Lung (tissue), 12 donors: Measurements from ENCODE around the gene VASH2. TPM values are rescaled to one million over a fixed set of nuclear protein-coding genes. Genes with fewer than 3 reads are reported as not detected.

Experiments
- ATAC-seq: fragments of 200-7000 bp; cut with Tn5 transposase; one replicate; pipeline ENCODE4 v1.9.1; 2020; ENCODE audit warnings: moderate number of reproducible peaks; ENCODE audit not compliant: insufficient read depth, low FRiP score
- DNase-seq, 3 donors: peaks; one replicate each; pipeline ENCODE4 v3.0.0-alpha.2; 2013 to 2017
- H3K27ac ChIP-seq, 2 donors: one replicate each; pipeline ENCODE4 v1.5.1; 2013; ENCODE audit warnings: mild to moderate bottlenecking in 2 of 2, moderate library complexity in 2 of 2, control low read depth in 1 of 2, inconsistent platforms in 1 of 2, low read depth in 1 of 2, low read length in 1 of 2
- H3K27me3 ChIP-seq, 3 donors: one replicate each; pipeline ENCODE4 v1.5.1; 2013; ENCODE audit warnings: low read length in 2 of 3; ENCODE audit not compliant: control insufficient read depth in 3 of 3, insufficient read depth in 3 of 3
- H3K36me3 ChIP-seq, 4 donors: one replicate each; pipeline ENCODE4 v1.5.1; 2013; ENCODE audit warnings: low read length in 4 of 4, mild to moderate bottlenecking in 1 of 4, moderate library complexity in 1 of 4; ENCODE audit not compliant: control insufficient read depth in 4 of 4, insufficient read depth in 4 of 4
- H3K4me1 ChIP-seq, 5 donors: one replicate each; pipeline ENCODE4 v1.5.1; 2013; ENCODE audit warnings: low read length in 5 of 5, mild to moderate bottlenecking in 2 of 5, moderate library complexity in 1 of 5; ENCODE audit not compliant: control insufficient read depth in 5 of 5, insufficient read depth in 5 of 5
- H3K4me3 ChIP-seq: one replicate; pipeline ENCODE4 v1.5.1; 2013; ENCODE audit warnings: mild to moderate bottlenecking, control low read depth, moderate library complexity
- H3K9ac ChIP-seq, 2 donors: one replicate each; pipeline ENCODE4 v1.5.1; 2013; ENCODE audit warnings: low read length in 2 of 2, control low read depth in 1 of 2; ENCODE audit not compliant: insufficient read depth in 1 of 2
- H3K9me3 ChIP-seq, 4 donors: one replicate each; pipeline ENCODE4 v1.5.1; 2013; ENCODE audit warnings: low read length in 3 of 4, mild to moderate bottlenecking in 1 of 4, moderate library complexity in 1 of 4; ENCODE audit not compliant: control insufficient read depth in 4 of 4, insufficient read depth in 3 of 4
- WGBS, 2 donors: extraction: QIAGEN DNeasy Blood & Tissue Kit; methylation state at CpG; one replicate each; pipeline ENCODE4 v1.1.7; 2013; 5-methylcytosine and 5-hydroxymethylcytosine counted together
- polyA plus RNA-seq, 2 donors: library from polyadenylated mRNA; stranded (reverse); fragments of 200-250 nt; gene quantifications; one replicate each; pipeline ENCODE4 v1.2.1, GENCODE V29; 2013
- total RNA-seq, 2 donors: library from RNA; depleted of rRNA in 1 of 2; stranded (reverse); fragments of >200 nt in 1 of 2; gene quantifications; one replicate each; pipeline ENCODE4 v1.2.1, GENCODE V29; 2014 to 2021
- TF ChIP-seq, protein P1 (sequence below): IDR thresholded peaks from 2 replicates; pipeline ENCODE4 v1.5.1; 2012; ENCODE audit warnings: mild to moderate bottlenecking; ENCODE audit errors: control extremely low read depth, extremely low read depth
- donor health status: control.
- donor health status: control.
- donor health status: Bipolar disorder and iron deficiency.
- donor health status: healthy.
- donor health status: DM: yes; HTN: yes; CAD: no.

Gene VASH2
- total and polyA plus RNA-seq, 4 donors: 0.26 to 11.0 (median 1.1) TPM

GRCh38 chr1:212945056-212945455 is 5.3 kb upstream of the VASH2 start:
- H3K9ac ChIP-seq: no peak overlapping the region
- TF ChIP-seq, protein P1, sequence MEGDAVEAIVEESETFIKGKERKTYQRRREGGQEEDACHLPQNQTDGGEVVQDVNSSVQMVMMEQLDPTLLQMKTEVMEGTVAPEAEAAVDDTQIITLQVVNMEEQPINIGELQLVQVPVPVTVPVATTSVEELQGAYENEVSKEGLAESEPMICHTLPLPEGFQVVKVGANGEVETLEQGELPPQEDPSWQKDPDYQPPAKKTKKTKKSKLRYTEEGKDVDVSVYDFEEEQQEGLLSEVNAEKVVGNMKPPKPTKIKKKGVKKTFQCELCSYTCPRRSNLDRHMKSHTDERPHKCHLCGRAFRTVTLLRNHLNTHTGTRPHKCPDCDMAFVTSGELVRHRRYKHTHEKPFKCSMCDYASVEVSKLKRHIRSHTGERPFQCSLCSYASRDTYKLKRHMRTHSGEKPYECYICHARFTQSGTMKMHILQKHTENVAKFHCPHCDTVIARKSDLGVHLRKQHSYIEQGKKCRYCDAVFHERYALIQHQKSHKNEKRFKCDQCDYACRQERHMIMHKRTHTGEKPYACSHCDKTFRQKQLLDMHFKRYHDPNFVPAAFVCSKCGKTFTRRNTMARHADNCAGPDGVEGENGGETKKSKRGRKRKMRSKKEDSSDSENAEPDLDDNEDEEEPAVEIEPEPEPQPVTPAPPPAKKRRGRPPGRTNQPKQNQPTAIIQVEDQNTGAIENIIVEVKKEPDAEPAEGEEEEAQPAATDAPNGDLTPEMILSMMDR: no peak
- no peak overlapping the region for H3K4me3 ChIP-seq
- H3K9me3 ChIP-seq: peaks cover 0 to 1% (median under 1%) of the 10 kb centered on the region in 4 donors
- no peak overlapping the region for H3K27ac ChIP-seq
- no peaks in the 10 kb centered on the region for H3K27me3 ChIP-seq
- ATAC-seq (no peak), DNase-seq (no peak)
- WGBS, 2 donors: 84 to 90% methylated on average over 2 of the region's 2 CpGs
- H3K36me3 ChIP-seq: no peaks in the 10 kb centered on the region
- peaks cover 0 to 4% (median 0%) of the 10 kb centered on the region in 5 donors for H3K4me1 ChIP-seq

- no peak for DNase-seq
- H3K36me3 ChIP-seq: no peaks in the 10 kb centered on the region
- no peaks in the 10 kb centered on the region for H3K27me3 ChIP-seq
- H3K9ac ChIP-seq: no peak overlapping the region
- no peak overlapping the region for H3K4me3 ChIP-seq
- peaks cover 0 to 5% (median 0%) of the 10 kb centered on the region in 5 donors for H3K4me1 ChIP-seq
- no peak overlapping the region for H3K27ac ChIP-seq
- H3K9me3 ChIP-seq: peaks cover 0 to 1% (median 0%) of the 10 kb centered on the region in 4 donors
- TF ChIP-seq, protein P1: no peak
- no peak for ATAC-seq
- 91 to 93% methylated on average over 4 of the region's 4 CpGs for WGBS, 2 donors
These were observed 4.7 kb upstream of the VASH2 start for GRCh38 chr1:212945463-212946160.

- no peak overlapping the region for H3K27ac ChIP-seq
- H3K9me3 ChIP-seq: peaks cover 0 to 4% (median 0%) of the 10 kb centered on the region in 4 donors
- no peak overlapping the region for H3K9ac ChIP-seq
- H3K4me3 ChIP-seq: no peak overlapping the region
- DNase-seq: no peak
- no peaks in the 10 kb centered on the region for H3K27me3 ChIP-seq
- H3K36me3 ChIP-seq: no peaks in the 10 kb centered on the region
- H3K4me1 ChIP-seq: peaks cover 0 to 9% (median 0%) of the 10 kb centered on the region in 5 donors
- TF ChIP-seq, protein P1: no peak
- no peak for ATAC-seq
These were observed 3.5 kb upstream of the VASH2 start for GRCh38 chr1:212946872-212947271.
